DMS153 treated with DMSO at 0.1 percent for 48 hours (cell line): ENCODE data around the gene CERK.

ENCODE experiments used
- DNase-seq: peaks from one replicate; lab custom pipeline; 2025; ENCODE audit not compliant: unreplicated experiment; lab: John Stamatoyannopoulos, UW

The CERK gene

GRCh38 chr22:46679706-46680269, 58.3 kb downstream of the CERK start:
- no peak for DNase-seq

GRCh38 chr22:46678785-46679700, 59.0 kb downstream of the CERK start:
- no peak for DNase-seq

- no peak for DNase-seq
Observed at GRCh38 chr22:46678003-46678657, 59.9 kb downstream of the CERK start.

- DNase-seq: no peak
Observed at GRCh38 chr22:46677323-46678002, 60.6 kb downstream of the CERK start.

GRCh38 chr22:46676881-46677280, 61.2 kb downstream of the CERK start:
- no peak for DNase-seq

- DNase-seq: no peak
Observed at GRCh38 chr22:46676479-46676878, 61.6 kb downstream of the CERK start.

- DNase-seq: no peak
Observed at GRCh38 chr22:46675938-46676337, 62.1 kb downstream of the CERK start.

- DNase-seq: no peak
Observed at GRCh38 chr22:46675479-46675878, 62.6 kb downstream of the CERK start.

GRCh38 chr22:46674906-46675305, 63.1 kb downstream of the CERK start:
- no peak for DNase-seq

- DNase-seq: no peak
Observed at GRCh38 chr22:46674367-46674781, 63.7 kb downstream of the CERK start.

GRCh38 chr22:46673662-46674236, 64.3 kb downstream of the CERK start:
- no peak for DNase-seq

GRCh38 chr22:46673205-46673604, 64.8 kb downstream of the CERK start:
- DNase-seq: no peak

GRCh38 chr22:46672731-46673130, 65.3 kb downstream of the CERK start:
- no peak for DNase-seq

GRCh38 chr22:46671824-46672432, 66.1 kb downstream of the CERK start:
- DNase-seq: no peak

GRCh38 chr22:46669201-46669600, 68.9 kb downstream of the CERK start:
- no peak for DNase-seq

GRCh38 chr22:46668116-46668515, 69.9 kb downstream of the CERK start:
- no peak for DNase-seq

GRCh38 chr22:46667245-46667623, 70.8 kb downstream of the CERK start:
- DNase-seq: no peak

- no peak for DNase-seq
Observed at GRCh38 chr22:46666577-46667244, 71.3 kb downstream of the CERK start.

GRCh38 chr22:46665751-46666280, 72.2 kb downstream of the CERK start:
- DNase-seq: no peak

- no peak for DNase-seq
Observed at GRCh38 chr22:46665151-46665695, 72.8 kb downstream of the CERK start.
